Dedifferentiated amniotic fluid mesenchymal stem cell (primary cell): ENCODE data around the gene NSUN3.

Source experiments
- DNase-seq: peaks from one replicate; pipeline ENCODE4 v3.0.0-alpha.2; 2016; ENCODE audit errors: extremely low spot score

NSUN3 gene

GRCh38 chr3:94127115-94127514 is 64.3 kb downstream of the NSUN3 start:
- DNase-seq: no peak

GRCh38 chr3:94130690-94131089 is 67.8 kb downstream of the NSUN3 start:
- DNase-seq: no peak

GRCh38 chr3:94132777-94133176 is 69.9 kb downstream of the NSUN3 start:
- DNase-seq: no peak

GRCh38 chr3:94136133-94136532 is 73.3 kb downstream of the NSUN3 start:
- no peak for DNase-seq

DNA sequence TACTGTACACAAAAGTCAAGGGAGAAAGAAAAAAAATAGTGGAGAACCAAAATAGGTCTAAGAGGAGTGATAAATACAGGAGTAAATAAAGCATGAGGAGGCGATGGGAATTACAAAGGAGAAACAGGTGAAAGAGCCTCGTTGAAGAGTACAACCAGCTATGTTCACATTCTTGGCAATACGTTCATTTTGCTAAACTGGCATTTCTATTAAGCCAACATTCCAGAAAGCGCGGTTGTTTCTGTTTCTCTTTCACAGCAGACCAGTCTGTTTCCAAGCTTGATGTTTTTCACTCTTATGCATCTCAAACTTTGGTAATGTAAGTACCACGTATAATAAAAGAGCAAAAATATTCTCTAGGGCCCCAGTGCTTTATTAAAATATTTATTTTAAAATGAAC is 74.5 kb downstream of the NSUN3 start:
- DNase-seq: no peak

DNA sequence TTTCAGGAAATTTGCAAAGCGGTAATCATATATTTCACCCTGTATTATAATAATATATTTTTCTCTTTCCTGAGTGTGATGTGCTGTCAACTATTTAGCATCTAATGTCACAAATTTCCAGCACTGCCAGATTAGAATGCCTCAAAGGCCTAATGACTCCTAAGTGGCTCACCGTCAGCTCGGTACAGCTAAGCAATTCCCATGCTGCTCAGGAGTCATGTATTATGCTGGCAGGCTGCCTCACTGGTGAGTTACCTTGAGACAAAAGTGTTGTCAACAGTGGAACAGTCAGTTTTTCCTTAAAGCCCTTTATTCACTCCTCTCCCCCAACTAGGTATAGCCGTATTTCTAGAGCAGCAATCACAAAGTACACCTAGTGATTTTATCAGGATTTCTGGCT is 83.6 kb downstream of the NSUN3 start:
- no peak for DNase-seq

DNA sequence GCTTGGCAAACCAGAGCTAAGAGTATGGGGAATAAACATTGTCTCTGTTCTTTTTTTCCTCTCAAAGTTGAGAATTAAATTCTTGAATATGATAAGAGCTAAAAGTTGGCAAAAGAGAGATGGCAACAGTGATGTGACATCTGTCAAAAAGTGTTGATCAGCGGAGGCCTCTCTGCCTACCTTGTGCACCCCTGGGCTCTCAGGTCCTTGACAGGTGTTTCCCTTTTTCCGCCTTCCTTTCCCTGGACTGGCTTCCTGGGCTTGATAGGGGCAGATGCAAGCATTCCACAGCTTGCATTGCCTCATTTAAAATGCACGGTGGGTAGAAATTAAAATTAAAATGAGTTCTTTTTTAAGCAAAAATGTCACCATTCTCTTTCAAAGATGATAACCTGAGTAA is 84.2 kb downstream of the NSUN3 start:
- no peak for DNase-seq

GRCh38 chr3:94150113-94150512 is 87.3 kb downstream of the NSUN3 start:
- no peak for DNase-seq

DNA sequence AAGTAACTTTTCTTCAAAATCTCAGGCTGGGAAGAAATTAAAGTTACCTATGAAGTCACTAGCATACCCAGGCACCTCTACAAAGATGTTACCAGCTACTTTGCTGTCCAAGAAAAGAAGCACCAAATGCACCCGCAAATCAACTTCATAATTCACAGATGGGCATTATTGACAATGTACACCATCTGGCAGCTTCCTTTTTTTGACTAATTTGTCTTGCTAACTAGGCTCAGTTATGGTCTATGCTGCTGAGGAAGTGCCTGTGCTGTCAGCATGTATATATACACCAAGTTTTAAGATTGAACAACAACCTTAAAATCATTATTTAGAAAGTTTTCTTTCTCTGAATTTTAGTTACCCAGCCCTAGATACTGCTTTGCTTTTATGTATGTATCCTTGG is 93.8 kb downstream of the NSUN3 start:
- DNase-seq: no peak

GRCh38 chr3:94158512-94158911 is 95.7 kb downstream of the NSUN3 start:
- no peak for DNase-seq

- no peak for DNase-seq
Observed at GRCh38 chr3:94159062-94159828, 96.4 kb downstream of the NSUN3 start.

GRCh38 chr3:94162700-94163099 is 99.8 kb downstream of the NSUN3 start:
- DNase-seq: no peak

GRCh38 chr3:94167346-94167745 is 104.5 kb downstream of the NSUN3 start:
- DNase-seq: no peak

- no peak for DNase-seq
Observed at GRCh38 chr3:94167796-94168195, 104.9 kb downstream of the NSUN3 start.

DNA sequence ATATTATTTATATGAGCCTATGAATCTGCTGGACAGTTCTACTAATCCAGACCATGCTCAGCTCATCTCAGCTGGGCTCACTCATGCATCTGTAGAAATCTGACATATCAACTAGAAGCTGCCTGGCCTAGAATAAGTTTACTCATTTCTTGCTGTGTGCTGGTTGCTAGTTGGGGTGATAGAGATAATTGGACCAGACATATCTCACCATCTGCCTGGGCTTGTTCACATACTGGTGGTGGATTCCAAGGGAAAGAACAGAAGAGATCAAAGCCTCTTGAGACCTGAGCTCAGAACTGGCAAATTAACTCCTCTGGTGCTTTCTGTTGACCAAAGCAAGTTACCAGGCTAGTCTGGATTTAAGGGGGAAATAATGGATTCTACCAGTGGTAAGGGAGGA is 109.1 kb downstream of the NSUN3 start:
- no peak for DNase-seq

- no peak for DNase-seq
Observed at GRCh38 chr3:94172695-94173310, 109.9 kb downstream of the NSUN3 start.

GRCh38 chr3:94173673-94174434 is 111.0 kb downstream of the NSUN3 start:
- DNase-seq: no peak

- no peak for DNase-seq
Observed at GRCh38 chr3:94175677-94176076, 112.8 kb downstream of the NSUN3 start.

- DNase-seq: no peak
Observed at GRCh38 chr3:94176988-94177745, 114.3 kb downstream of the NSUN3 start.
